ENCODE data around the gene RNASEH1. TPM values are rescaled to one million over a fixed set of nuclear protein-coding genes. Genes with fewer than 3 reads are reported as not detected.

Gene RNASEH1
- total RNA-seq, 1 experiment from 2014 or later = 48.3 TPM

GRCh38 chr2:3600256-3600855 lies 42.2 kb upstream of the RNASEH1 start:
- H3K27me3 ChIP-seq (replicated peaks; ENCODE audit: insufficient read depth, low read depth, low read length, poor library complexity) = no peaks in the 10 kb centered on the region
- TF ChIP-seq, protein P1, sequence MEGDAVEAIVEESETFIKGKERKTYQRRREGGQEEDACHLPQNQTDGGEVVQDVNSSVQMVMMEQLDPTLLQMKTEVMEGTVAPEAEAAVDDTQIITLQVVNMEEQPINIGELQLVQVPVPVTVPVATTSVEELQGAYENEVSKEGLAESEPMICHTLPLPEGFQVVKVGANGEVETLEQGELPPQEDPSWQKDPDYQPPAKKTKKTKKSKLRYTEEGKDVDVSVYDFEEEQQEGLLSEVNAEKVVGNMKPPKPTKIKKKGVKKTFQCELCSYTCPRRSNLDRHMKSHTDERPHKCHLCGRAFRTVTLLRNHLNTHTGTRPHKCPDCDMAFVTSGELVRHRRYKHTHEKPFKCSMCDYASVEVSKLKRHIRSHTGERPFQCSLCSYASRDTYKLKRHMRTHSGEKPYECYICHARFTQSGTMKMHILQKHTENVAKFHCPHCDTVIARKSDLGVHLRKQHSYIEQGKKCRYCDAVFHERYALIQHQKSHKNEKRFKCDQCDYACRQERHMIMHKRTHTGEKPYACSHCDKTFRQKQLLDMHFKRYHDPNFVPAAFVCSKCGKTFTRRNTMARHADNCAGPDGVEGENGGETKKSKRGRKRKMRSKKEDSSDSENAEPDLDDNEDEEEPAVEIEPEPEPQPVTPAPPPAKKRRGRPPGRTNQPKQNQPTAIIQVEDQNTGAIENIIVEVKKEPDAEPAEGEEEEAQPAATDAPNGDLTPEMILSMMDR (conservative IDR thresholded peaks at IDR 0.05; ENCODE audit: low read depth, low read length) = no peak
- no peak for TF ChIP-seq EZH2 (IDR thresholded peaks at IDR 0.05; ENCODE audit: borderline replicate concordance, low read depth, low read length, poor library complexity, severe bottlenecking)
- ChIA-PET POLR2A (ENCODE audit: low non-redundant PET) (no interaction called here), CTCF (no interaction called here)
- peaks cover 10% of the 10 kb centered on the region for H3K4me1 ChIP-seq (ENCODE audit: insufficient read depth, low read length, poor library complexity, severe bottlenecking)
- no peak overlapping the region for H3K4me3 ChIP-seq (ENCODE audit: low read depth, low read length, poor library complexity, severe bottlenecking)
- H3K9me3 ChIP-seq (ENCODE audit: low read depth, low read length, poor library complexity, severe bottlenecking) = no peaks in the 10 kb centered on the region
- no peak overlapping the region for H3K27ac ChIP-seq (ENCODE audit: low read depth, low read length, poor library complexity, severe bottlenecking)
- H3K36me3 ChIP-seq (ENCODE audit: insufficient read depth, low read length, poor library complexity, severe bottlenecking) = no peaks in the 10 kb centered on the region
- no TSS peak for BruUV-seq (replicated peaks)
- DNase-seq (ENCODE audit: low spot score) = no peak
- intact Hi-C loops (cut with micrococcal nuclease; ENCODE audit: unreplicated experiment) = no loop called here

DNA sequence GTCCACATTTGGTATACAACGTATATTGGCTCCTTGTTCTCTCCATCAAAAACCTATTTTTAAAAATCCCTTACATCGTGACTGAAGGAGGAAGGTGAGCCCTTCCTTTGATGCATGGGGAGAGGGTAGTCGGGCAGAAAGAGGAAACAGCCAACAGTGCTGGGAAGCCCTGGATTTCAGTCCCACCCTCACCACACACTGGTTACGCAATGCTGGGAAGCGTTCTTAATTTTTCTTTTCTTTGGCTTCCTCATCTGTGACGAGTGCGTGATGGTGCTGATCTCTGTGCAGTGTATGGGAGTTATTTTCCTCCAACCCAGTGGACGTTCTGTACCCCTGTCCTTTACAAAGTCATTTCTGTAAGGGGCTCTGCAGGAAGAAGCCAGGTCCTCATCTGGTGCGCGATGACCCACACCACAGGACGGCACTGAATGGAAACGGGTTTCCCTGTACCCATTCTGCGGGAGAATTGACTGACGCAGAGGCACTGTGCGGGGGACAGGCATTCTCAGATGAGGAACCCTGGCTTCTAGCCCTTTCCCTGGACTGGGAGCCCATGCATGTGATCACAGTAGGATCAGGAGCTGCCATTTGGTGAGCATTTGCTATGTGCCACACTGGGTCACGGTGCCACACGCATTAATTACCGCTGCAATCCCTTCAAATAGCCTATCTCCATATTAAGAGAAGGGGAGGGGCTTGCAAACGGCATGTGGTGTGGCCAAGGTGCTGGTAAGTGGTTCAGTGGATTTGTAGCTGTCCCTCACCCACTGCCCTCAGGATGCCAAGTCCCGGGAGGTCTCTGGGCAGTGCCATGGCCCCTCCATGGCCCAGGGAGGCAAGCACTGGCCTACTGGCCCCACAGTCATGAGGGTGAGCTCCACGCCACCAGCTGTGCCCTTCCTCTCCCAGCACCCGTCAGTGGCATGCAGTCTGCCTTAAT lies 41.0 kb upstream of the RNASEH1 start:
- H3K4me3 ChIP-seq (ENCODE audit: low read depth, low read length, poor library complexity, severe bottlenecking) = no peak overlapping the region
- H3K27me3 ChIP-seq (replicated peaks; ENCODE audit: insufficient read depth, low read depth, low read length, poor library complexity) = no peaks in the 10 kb centered on the region
- H3K4me1 ChIP-seq (ENCODE audit: insufficient read depth, low read length, poor library complexity, severe bottlenecking) = peaks cover 5% of the 10 kb centered on the region
- no peak for TF ChIP-seq EZH2 (IDR thresholded peaks at IDR 0.05; ENCODE audit: borderline replicate concordance, low read depth, low read length, poor library complexity, severe bottlenecking)
- TF ChIP-seq, protein P1 (conservative IDR thresholded peaks at IDR 0.05; ENCODE audit: low read depth, low read length) = no peak
- H3K9me3 ChIP-seq (ENCODE audit: low read depth, low read length, poor library complexity, severe bottlenecking) = no peaks in the 10 kb centered on the region
- intact Hi-C loops (cut with micrococcal nuclease; ENCODE audit: unreplicated experiment) = no loop called here
- no TSS peak for BruUV-seq (replicated peaks)
- no peak for DNase-seq (ENCODE audit: low spot score)
- no peaks in the 10 kb centered on the region for H3K36me3 ChIP-seq (ENCODE audit: insufficient read depth, low read length, poor library complexity, severe bottlenecking)
- CTCF ChIA-PET = no interaction called here
- no peak overlapping the region for H3K27ac ChIP-seq (ENCODE audit: low read depth, low read length, poor library complexity, severe bottlenecking)
- POLR2A ChIA-PET (ENCODE audit: low non-redundant PET) = no interaction called here

DNA sequence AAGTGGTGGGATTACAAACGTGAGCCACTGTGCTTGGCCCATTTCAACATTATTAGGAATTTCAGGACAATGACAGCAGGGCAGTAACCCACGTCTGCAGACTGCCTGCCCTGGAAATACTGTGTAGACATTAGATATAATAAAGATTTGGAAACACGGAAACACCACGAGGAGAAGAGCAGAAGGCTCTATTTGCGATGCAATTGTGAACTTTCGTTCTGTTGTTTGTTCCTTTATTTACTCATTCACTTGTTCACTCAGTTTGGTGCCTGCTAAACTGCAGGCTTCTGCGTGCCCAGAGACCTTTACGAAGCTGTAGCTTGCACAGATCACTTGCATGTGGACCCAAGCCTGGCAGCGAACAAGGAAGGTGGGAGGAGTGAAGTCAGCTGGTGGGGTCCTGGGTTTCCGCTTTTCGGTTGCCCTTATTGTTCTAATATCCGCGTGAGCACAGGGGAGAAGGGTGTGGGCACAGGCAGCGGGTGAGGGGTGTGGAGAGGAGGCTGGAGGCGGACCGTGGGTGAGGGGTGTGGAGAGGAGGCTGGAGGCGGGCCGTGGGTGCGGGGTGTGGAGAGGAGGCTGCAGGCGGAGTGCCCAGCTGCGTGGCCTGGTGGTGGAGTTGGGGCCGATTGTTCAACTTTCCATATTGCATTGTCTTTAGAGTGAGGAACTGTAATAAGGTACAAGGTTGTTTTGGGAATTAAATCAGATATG lies 40.2 kb upstream of the RNASEH1 start:
- DNase-seq (ENCODE audit: low spot score) = no peak
- no peak for TF ChIP-seq EZH2 (IDR thresholded peaks at IDR 0.05; ENCODE audit: borderline replicate concordance, low read depth, low read length, poor library complexity, severe bottlenecking)
- TF ChIP-seq, protein P1 (conservative IDR thresholded peaks at IDR 0.05; ENCODE audit: low read depth, low read length) = no peak

More for the DNA sequence above, 40.2 kb upstream of the RNASEH1 start:
- CTCF ChIA-PET = no interaction called here
- H3K36me3 ChIP-seq (ENCODE audit: insufficient read depth, low read length, poor library complexity, severe bottlenecking) = no peaks in the 10 kb centered on the region
- intact Hi-C loops (cut with micrococcal nuclease; ENCODE audit: unreplicated experiment) = no loop called here
- no TSS peak for BruUV-seq (replicated peaks)
- no peaks in the 10 kb centered on the region for H3K27me3 ChIP-seq (replicated peaks; ENCODE audit: insufficient read depth, low read depth, low read length, poor library complexity)
- peaks cover 5% of the 10 kb centered on the region for H3K4me1 ChIP-seq (ENCODE audit: insufficient read depth, low read length, poor library complexity, severe bottlenecking)
- POLR2A ChIA-PET (ENCODE audit: low non-redundant PET) = no interaction called here
- H3K9me3 ChIP-seq (ENCODE audit: low read depth, low read length, poor library complexity, severe bottlenecking) = no peaks in the 10 kb centered on the region
- H3K27ac ChIP-seq (ENCODE audit: low read depth, low read length, poor library complexity, severe bottlenecking) = no peak overlapping the region
- H3K4me3 ChIP-seq (ENCODE audit: low read depth, low read length, poor library complexity, severe bottlenecking) = no peak overlapping the region
